Stomach (tissue), 9 donors: Measurements from ENCODE around the gene IKZF1. TPM values are rescaled to one million over a fixed set of nuclear protein-coding genes. Genes with fewer than 3 reads are reported as not detected.

ENCODE experiments used
- DNase-seq, 2 donors: peaks; one replicate each; pipeline versions ENCODE4 v3.0.0 to v3.0.0-alpha.2; 2013 to 2019
- H3K27ac ChIP-seq, 5 donors: fragments of 200-600 bp in 4 of 5; sonication (generic) in 4 of 5; one replicate each; pipeline ENCODE4 v1.5.1; 2013 to 2019; ENCODE audit warnings: mild to moderate bottlenecking in 1 of 5, moderate library complexity in 1 of 5
- H3K27me3 ChIP-seq, 3 donors: fragments of 200-600 bp; sonication (generic); one replicate each; pipeline ENCODE4 v1.5.1; 2017 to 2019; ENCODE audit warnings: mixed run types in 1 of 3
- H3K36me3 ChIP-seq, 4 donors: fragments of 200-600 bp; sonication (generic); 1 replicate in 3 of 4; 2 replicates in 1 of 4; pipeline ENCODE4 v1.5.1; 2016 to 2019
- H3K4me1 ChIP-seq, 4 donors: fragments of 200-600 bp; sonication (generic); one replicate each; pipeline ENCODE4 v1.5.1; 2016 to 2019
- H3K4me3 ChIP-seq, 4 donors: fragments of 200-600 bp; sonication (generic) in 3 of 4; one replicate each; pipeline ENCODE4 v1.5.1; 2016 to 2019; ENCODE audit warnings: mild to moderate bottlenecking in 1 of 4
- H3K9me3 ChIP-seq, 4 donors: fragments of 200-600 bp; sonication (generic); one replicate each; pipeline ENCODE4 v1.5.1; 2016 to 2019
- CTCF ChIP-seq, 7 experiments: fragments of 450-650 bp in 4 of 7; fragments of 200-600 bp in 3 of 7; sonication (generic) in 3 of 7; IDR thresholded peaks; one replicate each; pipeline ENCODE4 v1.5.1; 2016 to 2019; ENCODE audit warnings: antibody characterized with exemption in 7 of 7, control low read depth in 2 of 7, mild to moderate bottlenecking in 1 of 7
- EP300 ChIP-seq: sonication (generic); formaldehyde crosslinking; IDR thresholded peaks from one replicate; pipeline ENCODE4 v1.6.1; 2017; ENCODE audit warnings: antibody characterized with exemption
- POLR2A ChIP-seq, 4 donors: fragments of 450-650 bp; IDR thresholded peaks; one replicate each; pipeline ENCODE4 v1.6.1; 2016; ENCODE audit warnings: antibody characterized with exemption in 4 of 4, control low read depth in 2 of 4, mild to moderate bottlenecking in 1 of 4, moderate library complexity in 1 of 4
- POLR2AphosphoS5 ChIP-seq, 3 donors: sonication (generic); formaldehyde crosslinking; IDR thresholded peaks; one replicate each; pipeline ENCODE4 v1.6.1; 2016; ENCODE audit warnings: antibody characterized with exemption in 3 of 3
- WGBS, 5 donors: extraction: QIAGEN DNeasy Blood & Tissue Kit in 3 of 5; methylation state at CpG; one replicate each; pipeline versions ENCODE4 v1.1.5 to v1.1.7; 2013 to 2018; 5-methylcytosine and 5-hydroxymethylcytosine counted together
- intact Hi-C: fragments of 100-400 bp; cut with DNase I; formaldehyde crosslinking; loops from one replicate; pipeline ENCODE4 v1.15.1; 2023; ENCODE audit warnings: low total_unique reads
- polyA plus RNA-seq, 3 donors: library from polyadenylated mRNA; stranded (reverse); fragments of 200-250 nt; gene quantifications; one replicate each; pipeline ENCODE4 v1.2.3, GENCODE V29; 2013
- total RNA-seq, 5 donors: library from RNA; depleted of rRNA; stranded (reverse); fragments of >200 nt; gene quantifications; one replicate each; pipeline versions ENCODE4 v1.1.0 to v1.2.3, GENCODE V29; 2014 to 2016
- donor health status: healthy with polysubstance abuse.
- donor health status: Bipolar disorder and iron deficiency.
- donor health status: healthy.

Gene IKZF1
- total and polyA plus RNA-seq, 8 donors, result 1.5 to 139 (median 9.7) TPM

- TF ChIP-seq POLR2AphosphoS5 (IDR thresholded peaks at IDR 0.05), result no peak
- no peak for TF ChIP-seq EP300
- TF ChIP-seq POLR2A (IDR thresholded peaks at IDR 0.05), result no peak
- TF ChIP-seq CTCF (IDR thresholded peaks at IDR 0.05), result no peak
- peaks cover 0 to 66% (median 33%) of the 10 kb centered on the region in 3 donors for H3K27me3 ChIP-seq
- no peak for DNase-seq
- intact Hi-C loops, result no loop called here
- peaks cover 0 to 18% (median 12%) of the 10 kb centered on the region in 4 donors for H3K4me1 ChIP-seq
- H3K27ac ChIP-seq, result peak overlapping the region; percentile 26 to 88 (median 77)
- WGBS, 5 donors, result 63 to 67% (median 66%) methylated on average over 10 of the region's 10 CpGs
- H3K9me3 ChIP-seq, result no peaks in the 10 kb centered on the region
- H3K36me3 ChIP-seq, result no peaks in the 10 kb centered on the region
- H3K4me3 ChIP-seq, result peak overlapping the region in 3 of 4 donors; percentile 52 to 65 (median 58)
Measured at GRCh38 chr7:50306494-50307367, 2.2 kb downstream of the IKZF1 start.

- peak in 1 of 2 donors; percentile 59 for DNase-seq
- intact Hi-C loops, result no loop called here
- H3K27ac ChIP-seq, result peak overlapping the region in 4 of 5 donors; percentile 42 to 88 (median 80)
- TF ChIP-seq CTCF (IDR thresholded peaks at IDR 0.05) (no peak), EP300 (no peak), POLR2AphosphoS5 (IDR thresholded peaks at IDR 0.05) (peak in 1 of 3 donors; percentile 48), POLR2A (IDR thresholded peaks at IDR 0.05) (no peak)
- peaks cover 0 to 18% (median 12%) of the 10 kb centered on the region in 4 donors for H3K4me1 ChIP-seq
- H3K4me3 ChIP-seq, result peak overlapping the region in 2 of 4 donors; percentile 58 to 65
- 38 to 48% (median 41%) methylated on average over 10 of the region's 10 CpGs for WGBS, 5 donors
- H3K9me3 ChIP-seq, result no peaks in the 10 kb centered on the region
- no peaks in the 10 kb centered on the region for H3K36me3 ChIP-seq
- H3K27me3 ChIP-seq, result peaks cover 0 to 59% (median 28%) of the 10 kb centered on the region in 3 donors
Measured at GRCh38 chr7:50307368-50308032, 3.0 kb downstream of the IKZF1 start.

GRCh38 chr7:50308203-50308531 lies 3.7 kb downstream of the IKZF1 start:
- H3K36me3 ChIP-seq, result no peaks in the 10 kb centered on the region
- no peak for DNase-seq
- H3K4me3 ChIP-seq, result peak overlapping the region in 1 of 4 donors; percentile 27
- intact Hi-C loops, result no loop called here
- peaks cover 0 to 53% (median 22%) of the 10 kb centered on the region in 3 donors for H3K27me3 ChIP-seq
- H3K27ac ChIP-seq, result peak overlapping the region in 4 of 5 donors; percentile 42 to 88 (median 80)
- 64 to 81% (median 75%) methylated on average over 3 of the region's 3 CpGs for WGBS, 5 donors
- H3K4me1 ChIP-seq, result peaks cover 0 to 18% (median 12%) of the 10 kb centered on the region in 4 donors
- TF ChIP-seq POLR2AphosphoS5 (IDR thresholded peaks at IDR 0.05) (no peak), EP300 (no peak), CTCF (IDR thresholded peaks at IDR 0.05) (no peak), POLR2A (IDR thresholded peaks at IDR 0.05) (no peak)
- no peaks in the 10 kb centered on the region for H3K9me3 ChIP-seq

GRCh38 chr7:50308532-50309385 lies 4.2 kb downstream of the IKZF1 start:
- Histone ChIP-seq H3K4me1 (peaks cover 0 to 13% (median 10%) of the 10 kb centered on the region in 4 donors), H3K36me3 (no peaks in the 10 kb centered on the region), H3K27me3 (peaks cover 0 to 51% (median 17%) of the 10 kb centered on the region in 3 donors), H3K4me3 (peak overlapping the region in 2 of 4 donors; percentile 12 to 27), H3K9me3 (no peaks in the 10 kb centered on the region), H3K27ac (peak overlapping the region; percentile 42 to 88 (median 77))
- DNase-seq, result no peak
- WGBS, 5 donors, result 52 to 64% (median 62%) methylated on average over 18 of the region's 18 CpGs
- intact Hi-C loops, result no loop called here
- TF ChIP-seq EP300, result no peak
- no peak for TF ChIP-seq CTCF (IDR thresholded peaks at IDR 0.05)
- TF ChIP-seq POLR2A (IDR thresholded peaks at IDR 0.05), result no peak
- no peak for TF ChIP-seq POLR2AphosphoS5 (IDR thresholded peaks at IDR 0.05)
